HFFc6 (cell line): Measurements from ENCODE around the gene LUZP4. TPM values are rescaled to one million over a fixed set of nuclear protein-coding genes. Genes with fewer than 3 reads are reported as not detected.
"Not testable (repeated sequence)": the region's sequence is repeated elsewhere in the genome, so short reads cannot be mapped to it uniquely, and the experiment has no call there.

Experiments
- DNase-seq: peaks from one replicate; pipeline ENCODE4 v3.0.0-alpha.2; 2018
- H3K27ac Mint-ChIP-seq: 2 replicates; pipeline ENCODE4 v1.8.0; 2020; ENCODE audit warnings: mild to moderate bottlenecking, mixed read lengths
- H3K27me3 Mint-ChIP-seq: 2 replicates; pipeline ENCODE4 v1.8.0; 2021; ENCODE audit warnings: mild to moderate bottlenecking, moderate library complexity, mixed read lengths; ENCODE audit not compliant: insufficient read depth
- H3K36me3 Mint-ChIP-seq: 2 replicates; pipeline ENCODE4 v1.8.0; 2021; ENCODE audit warnings: low read depth, mixed read lengths
- H3K4me1 Mint-ChIP-seq: 2 replicates; pipeline ENCODE4 v1.8.0; 2020; ENCODE audit warnings: low read depth, mixed read lengths
- H3K4me3 Mint-ChIP-seq: 2 replicates; pipeline ENCODE4 v1.8.0; 2020; ENCODE audit warnings: mild to moderate bottlenecking, moderate library complexity, mixed read lengths
- H3K9me3 Mint-ChIP-seq: 2 replicates; pipeline ENCODE4 v1.8.0; 2020; ENCODE audit warnings: mild to moderate bottlenecking, mixed read lengths
- CTCF ChIP-seq: fragments of 200-600 bp; sonication (generic); IDR thresholded peaks from 2 replicates; pipeline ENCODE4 v1.5.0; 2021; ENCODE audit warnings: antibody characterized with exemption, mild to moderate bottlenecking
- total RNA-seq, 6 experiments: library from RNA; stranded (reverse); fragmentation: NEBNext Ultra II Directional; extraction: Animal tissue kit (Norgen Biotek cat#: 25700); gene quantifications; 2 replicates in 1 of 6; 3 replicates in 5 of 6; pipeline ENCODE4 v1.2.3, GENCODE V29; 2021

The LUZP4 gene
- total RNA-seq, 6 experiments from 2014 or later, result not detected

- H3K27me3 Mint-ChIP-seq, result no peaks in the 10 kb centered on the region
- no peaks in the 10 kb centered on the region for H3K9me3 Mint-ChIP-seq
- TF ChIP-seq CTCF, result 0 out of 2 replicates have a peak, but pooled peaks have one; percentile 8
- H3K27ac Mint-ChIP-seq, result peak overlapping the region; percentile 92
- no peaks in the 10 kb centered on the region for H3K36me3 Mint-ChIP-seq
- peak; percentile 94 for DNase-seq
- peak overlapping the region; percentile 41 for H3K4me3 Mint-ChIP-seq
- H3K4me1 Mint-ChIP-seq, result peaks cover 24% of the 10 kb centered on the region
Observed at GRCh38 chrX:115344885-115345614, 55.5 kb downstream of the LUZP4 start.

- Mint-ChIP-seq H3K4me1 (peaks cover 29% of the 10 kb centered on the region), H3K36me3 (no peaks in the 10 kb centered on the region), H3K27ac (peak overlapping the region; percentile 92), H3K9me3 (no peaks in the 10 kb centered on the region), H3K27me3 (no peaks in the 10 kb centered on the region), H3K4me3 (no peak overlapping the region)
- no peak for DNase-seq
- no peak for TF ChIP-seq CTCF
Observed at GRCh38 chrX:115345615-115346014, 56.1 kb downstream of the LUZP4 start.

- H3K4me3 Mint-ChIP-seq, H3K27me3 Mint-ChIP-seq, H3K27ac Mint-ChIP-seq, H3K9me3 Mint-ChIP-seq, DNase-seq, H3K36me3 Mint-ChIP-seq: not testable (repeated sequence)
- H3K4me1 Mint-ChIP-seq, result peaks cover 31% of the 10 kb centered on the region
Observed at GRCh38 chrX:115346738-115347137, 57.2 kb downstream of the LUZP4 start.

GRCh38 chrX:115348446-115349225 lies 59.1 kb downstream of the LUZP4 start:
- no peak for DNase-seq
- no peaks in the 10 kb centered on the region for H3K27me3 Mint-ChIP-seq
- TF ChIP-seq CTCF, result no peak
- H3K4me1 Mint-ChIP-seq, result peaks cover 31% of the 10 kb centered on the region
- H3K27ac Mint-ChIP-seq, result no peak overlapping the region
- no peaks in the 10 kb centered on the region for H3K36me3 Mint-ChIP-seq
- H3K4me3 Mint-ChIP-seq, result no peak overlapping the region
- no peaks in the 10 kb centered on the region for H3K9me3 Mint-ChIP-seq

- H3K4me3 Mint-ChIP-seq, result peak overlapping the region; percentile 80
- peak; percentile 73 for DNase-seq
- peak overlapping the region; percentile 84 for H3K27ac Mint-ChIP-seq
- no peak for TF ChIP-seq CTCF
- no peaks in the 10 kb centered on the region for H3K9me3 Mint-ChIP-seq
- H3K27me3 Mint-ChIP-seq, result no peaks in the 10 kb centered on the region
- no peaks in the 10 kb centered on the region for H3K36me3 Mint-ChIP-seq
- peaks cover 18% of the 10 kb centered on the region for H3K4me1 Mint-ChIP-seq
Observed at GRCh38 chrX:115350711-115351381, 61.3 kb downstream of the LUZP4 start.
